Panc1 (cell line): ENCODE data around the gene AGRP. TPM values are rescaled to one million over a fixed set of nuclear protein-coding genes. Genes with fewer than 3 reads are reported as not detected.
A peak's percentile ranks its signal among the peaks of the same experiment; 100 is the strongest.

Experiments used
- ATAC-seq: fragments of 200-7000 bp; cut with Tn5 transposase; 2 replicates; pipeline ENCODE4 v1.9.1; 2020; ENCODE audit warnings: mild to moderate bottlenecking, moderate library complexity
- BruUV-seq: library from RNA; stranded (reverse); fragments of 400-500 nt; replicated peaks from 2 replicates; lab custom pipeline; 2021; lab: Mats Ljungman, UMichigan
- CTCF ChIA-PET: fragments of 300-600 bp; sonication (Branson Sonifier 250); formaldehyde crosslinking; loops from one replicate; lab custom pipeline; 2022; ENCODE audit warnings: antibody characterized with exemption; lab: Charles Lee
- POLR2A ChIA-PET: fragments of 300-600 bp; sonication (Branson Sonifier 250); formaldehyde crosslinking; loops from one replicate; lab custom pipeline; 2022; ENCODE audit warnings: antibody characterized with exemption; lab: Charles Lee
- DNase-seq: peaks from one replicate; pipeline ENCODE4 v3.0.0-alpha.2; 2010; ENCODE audit warnings: low read depth, low spot score
- H3K27ac ChIP-seq: 2 replicates; pipeline ENCODE4 v1.5.1; 2011; ENCODE audit warnings: mild to moderate bottlenecking, low read length, inconsistent platforms
- H3K27me3 ChIP-seq: fragments of 200-500 bp; sonication (Bioruptor generic); 2 replicates; pipeline ENCODE4 v1.6.0; 2014; ENCODE audit warnings: low read length, inconsistent platforms; ENCODE audit not compliant: control insufficient read depth, insufficient read depth
- H3K36me3 ChIP-seq: fragments of 200-500 bp; sonication (Bioruptor generic); 2 replicates; pipeline ENCODE4 v1.5.1; 2014; ENCODE audit warnings: inconsistent platforms, mild to moderate bottlenecking, low read length, moderate library complexity; ENCODE audit not compliant: control insufficient read depth, insufficient read depth
- H3K4me1 ChIP-seq: 2 replicates; pipeline ENCODE4 v1.5.1; 2011; ENCODE audit warnings: inconsistent platforms, mild to moderate bottlenecking, low read length, moderate library complexity; ENCODE audit not compliant: control insufficient read depth, insufficient read depth
- H3K4me3 ChIP-seq, 2 experiments: 2 replicates each; pipeline ENCODE4 v1.5.1; 2011 to 2012; ENCODE audit warnings: low read depth in 2 of 2, low read length in 2 of 2, mild to moderate bottlenecking in 2 of 2, inconsistent platforms in 1 of 2, moderate library complexity in 1 of 2
- H3K9me3 ChIP-seq: fragments of 200-500 bp; sonication (Bioruptor generic); 2 replicates; pipeline ENCODE4 v1.5.1; 2014; ENCODE audit warnings: low read depth, mild to moderate bottlenecking, inconsistent platforms, low read length, moderate library complexity; ENCODE audit not compliant: control insufficient read depth, insufficient read depth
- POLR2AphosphoS5 ChIP-seq: IDR thresholded peaks from 2 replicates; pipeline ENCODE4 v1.6.1; 2012; ENCODE audit warnings: mild to moderate bottlenecking, low read depth, low read length, moderate library complexity
- SIN3A ChIP-seq: IDR thresholded peaks from 2 replicates; pipeline ENCODE4 v1.6.1; 2012; ENCODE audit warnings: low read depth, mild to moderate bottlenecking, low read length, moderate library complexity, borderline replicate concordance; ENCODE audit not compliant: insufficient read depth
- TCF7L2 ChIP-seq: IDR thresholded peaks from 2 replicates; pipeline ENCODE4 v1.6.1; 2011; ENCODE audit warnings: mild to moderate bottlenecking, low read depth, low read length, inconsistent platforms
- in situ Hi-C: cut with HindIII; loops from 2 replicates; pipeline ENCODE4 v1.10.0; 2016; ENCODE audit warnings: low sequenced_read_pairs, low pct_unique_long_range_greater_than_20kb
- intact Hi-C: fragments of 100-400 bp; cut with micrococcal nuclease; formaldehyde crosslinking; loops from one replicate; pipeline ENCODE4 v1.10.0; 2022; ENCODE audit not compliant: unreplicated experiment
- total RNA-seq: library from RNA; stranded (reverse); gene quantifications from one replicate; pipeline ENCODE4 v1.2.1, GENCODE V29; 2021; ENCODE audit not compliant: unreplicated experiment
- TF ChIP-seq, protein P1 (sequence below): fragments of 450-650 bp; IDR thresholded peaks from 2 replicates; pipeline ENCODE4 v1.5.1; 2017; ENCODE audit warnings: mild to moderate bottlenecking
- TF ChIP-seq, protein P2 (sequence below), 2 experiments: IDR thresholded peaks; 2 replicates each; pipeline ENCODE4 v1.6.1; 2011 to 2012; ENCODE audit warnings: low read depth in 2 of 2, control low read depth in 1 of 2, low read length in 1 of 2, mild to moderate bottlenecking in 1 of 2, moderate library complexity in 1 of 2; ENCODE audit not compliant: insufficient read depth in 1 of 2

The AGRP gene
- total RNA-seq, 1 experiment from 2014 or later, result not detected

DNA sequence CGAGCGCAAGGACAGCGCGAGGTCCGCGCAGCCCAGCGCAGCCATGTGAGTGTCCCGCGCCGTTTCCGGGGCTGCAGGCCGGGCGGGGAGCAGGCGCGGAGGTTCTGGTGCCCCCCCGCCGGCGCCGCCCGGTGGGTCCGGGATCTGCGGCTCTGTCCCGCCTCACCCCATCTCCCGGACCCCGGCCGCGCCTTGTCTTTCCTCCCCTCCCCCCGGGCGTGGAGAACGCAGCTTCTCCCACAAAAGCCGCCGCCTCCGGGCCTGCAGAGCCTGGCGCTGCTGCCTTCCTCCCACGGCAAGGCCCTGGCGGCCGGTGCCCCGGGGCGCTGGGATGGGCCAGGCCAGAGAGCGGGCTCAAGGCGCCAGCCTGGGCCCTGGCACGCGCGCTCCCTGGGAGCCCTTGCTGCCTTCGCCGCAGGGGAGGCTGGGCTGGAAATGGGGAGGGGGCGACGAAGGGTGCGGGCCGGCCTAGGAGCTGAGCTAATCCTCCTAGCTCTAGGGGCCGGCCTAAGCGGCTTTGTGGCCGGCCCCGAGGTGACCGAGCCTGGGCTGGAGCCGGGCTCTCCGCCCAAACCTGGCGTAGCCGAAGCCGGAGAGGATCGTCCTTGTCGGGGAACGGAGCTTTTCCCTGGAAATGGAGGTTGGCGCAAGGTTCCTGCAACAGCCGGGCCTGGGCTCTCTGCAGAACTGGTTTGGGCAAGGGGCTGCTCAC, 45.7 kb upstream of the AGRP start:
- DNase-seq (no peak), ATAC-seq (peak; percentile 48)
- TF ChIP-seq, protein P1, sequence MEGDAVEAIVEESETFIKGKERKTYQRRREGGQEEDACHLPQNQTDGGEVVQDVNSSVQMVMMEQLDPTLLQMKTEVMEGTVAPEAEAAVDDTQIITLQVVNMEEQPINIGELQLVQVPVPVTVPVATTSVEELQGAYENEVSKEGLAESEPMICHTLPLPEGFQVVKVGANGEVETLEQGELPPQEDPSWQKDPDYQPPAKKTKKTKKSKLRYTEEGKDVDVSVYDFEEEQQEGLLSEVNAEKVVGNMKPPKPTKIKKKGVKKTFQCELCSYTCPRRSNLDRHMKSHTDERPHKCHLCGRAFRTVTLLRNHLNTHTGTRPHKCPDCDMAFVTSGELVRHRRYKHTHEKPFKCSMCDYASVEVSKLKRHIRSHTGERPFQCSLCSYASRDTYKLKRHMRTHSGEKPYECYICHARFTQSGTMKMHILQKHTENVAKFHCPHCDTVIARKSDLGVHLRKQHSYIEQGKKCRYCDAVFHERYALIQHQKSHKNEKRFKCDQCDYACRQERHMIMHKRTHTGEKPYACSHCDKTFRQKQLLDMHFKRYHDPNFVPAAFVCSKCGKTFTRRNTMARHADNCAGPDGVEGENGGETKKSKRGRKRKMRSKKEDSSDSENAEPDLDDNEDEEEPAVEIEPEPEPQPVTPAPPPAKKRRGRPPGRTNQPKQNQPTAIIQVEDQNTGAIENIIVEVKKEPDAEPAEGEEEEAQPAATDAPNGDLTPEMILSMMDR, result no peak
- TF ChIP-seq POLR2AphosphoS5, result no peak
- no peak for TF ChIP-seq TCF7L2
- TF ChIP-seq, protein P2, sequence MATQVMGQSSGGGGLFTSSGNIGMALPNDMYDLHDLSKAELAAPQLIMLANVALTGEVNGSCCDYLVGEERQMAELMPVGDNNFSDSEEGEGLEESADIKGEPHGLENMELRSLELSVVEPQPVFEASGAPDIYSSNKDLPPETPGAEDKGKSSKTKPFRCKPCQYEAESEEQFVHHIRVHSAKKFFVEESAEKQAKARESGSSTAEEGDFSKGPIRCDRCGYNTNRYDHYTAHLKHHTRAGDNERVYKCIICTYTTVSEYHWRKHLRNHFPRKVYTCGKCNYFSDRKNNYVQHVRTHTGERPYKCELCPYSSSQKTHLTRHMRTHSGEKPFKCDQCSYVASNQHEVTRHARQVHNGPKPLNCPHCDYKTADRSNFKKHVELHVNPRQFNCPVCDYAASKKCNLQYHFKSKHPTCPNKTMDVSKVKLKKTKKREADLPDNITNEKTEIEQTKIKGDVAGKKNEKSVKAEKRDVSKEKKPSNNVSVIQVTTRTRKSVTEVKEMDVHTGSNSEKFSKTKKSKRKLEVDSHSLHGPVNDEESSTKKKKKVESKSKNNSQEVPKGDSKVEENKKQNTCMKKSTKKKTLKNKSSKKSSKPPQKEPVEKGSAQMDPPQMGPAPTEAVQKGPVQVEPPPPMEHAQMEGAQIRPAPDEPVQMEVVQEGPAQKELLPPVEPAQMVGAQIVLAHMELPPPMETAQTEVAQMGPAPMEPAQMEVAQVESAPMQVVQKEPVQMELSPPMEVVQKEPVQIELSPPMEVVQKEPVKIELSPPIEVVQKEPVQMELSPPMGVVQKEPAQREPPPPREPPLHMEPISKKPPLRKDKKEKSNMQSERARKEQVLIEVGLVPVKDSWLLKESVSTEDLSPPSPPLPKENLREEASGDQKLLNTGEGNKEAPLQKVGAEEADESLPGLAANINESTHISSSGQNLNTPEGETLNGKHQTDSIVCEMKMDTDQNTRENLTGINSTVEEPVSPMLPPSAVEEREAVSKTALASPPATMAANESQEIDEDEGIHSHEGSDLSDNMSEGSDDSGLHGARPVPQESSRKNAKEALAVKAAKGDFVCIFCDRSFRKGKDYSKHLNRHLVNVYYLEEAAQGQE (IDR thresholded peaks at IDR 0.05; ENCODE audit: insufficient read depth in 1 of 2, low read depth in 2 of 2, low read length in 1 of 2), result no peak
- TF ChIP-seq SIN3A, result no peak
- intact Hi-C loops, result no loop called here
- Histone ChIP-seq H3K4me3 (peak overlapping the region; percentile 69 to 79), H3K27me3 (no peaks in the 10 kb centered on the region), H3K36me3 (no peaks in the 10 kb centered on the region; the same call in 1 of the 2 replicates), H3K27ac (peak overlapping the region; percentile 89), H3K9me3 (no peaks in the 10 kb centered on the region), H3K4me1 (peaks cover 19% of the 10 kb centered on the region)
- CTCF ChIA-PET, result no interaction called here
- POLR2A ChIA-PET, result interaction anchor here (0.6 kb wide), 1 partner anchor 24 kb away, joined by 7 read pairs; no protein-coding TSS in a partner anchor
- BruUV-seq, result no TSS peak
- in situ Hi-C loops, result no loop called here

DNA sequence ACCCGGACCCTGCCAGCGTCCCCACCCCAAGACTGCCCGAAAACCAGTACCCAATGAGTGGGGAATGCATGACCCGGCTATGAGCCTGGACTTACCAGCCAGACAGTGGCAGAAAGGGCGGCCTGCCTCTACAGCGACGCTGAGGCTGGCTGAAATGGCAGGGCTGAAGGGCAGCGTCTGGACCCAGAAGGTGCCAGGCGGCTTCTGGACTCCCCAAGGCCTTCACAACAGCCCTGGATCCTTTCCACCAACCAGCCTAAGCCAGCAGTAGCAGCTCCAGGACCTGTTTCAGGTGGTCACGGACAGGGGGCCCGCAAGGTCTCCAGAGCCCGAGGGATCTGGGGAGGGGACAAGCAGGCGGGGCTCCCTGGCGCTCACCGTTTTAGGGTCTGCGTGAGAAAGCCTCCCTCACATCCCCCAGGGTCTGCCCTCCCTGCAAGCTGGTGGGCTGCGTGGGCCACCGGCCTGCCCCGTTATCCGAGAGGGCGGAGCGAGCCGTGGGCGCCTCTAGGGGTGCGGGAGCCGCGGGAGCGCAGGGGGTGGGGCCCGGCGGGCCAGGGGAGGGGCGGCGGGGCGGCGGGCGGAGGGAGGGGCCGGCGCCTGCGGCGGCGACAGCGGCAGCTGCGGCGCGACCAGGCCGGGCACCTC, 45.0 kb upstream of the AGRP start, which contains the start of gene RIPOR1:
Gene RIPOR1, plus strand, starts transcription at position 608 of the 648 bp plus-strand sequence. CDS start 9,618 bp downstream, outside the sequence.
- ATAC-seq, result peak; percentile 80
- in situ Hi-C loops, result no loop called here
- TF ChIP-seq, protein P1, result no peak
- TF ChIP-seq, protein P2 (IDR thresholded peaks at IDR 0.05; ENCODE audit: insufficient read depth in 1 of 2, low read depth in 2 of 2, low read length in 1 of 2), result no peak
- no peak for TF ChIP-seq SIN3A
- no peak for TF ChIP-seq TCF7L2
- DNase-seq, result no peak
- no peaks in the 10 kb centered on the region for H3K9me3 ChIP-seq
- no TSS peak for BruUV-seq
- ChIA-PET POLR2A (interaction anchor here (0.7 kb wide), 1 partner anchor 25 kb away, joined by 4 read pairs; no protein-coding TSS in a partner anchor), CTCF (no interaction called here)
- intact Hi-C loops, result no loop called here
- no peaks in the 10 kb centered on the region; the same call in 1 of the 2 replicates for H3K36me3 ChIP-seq
- H3K27ac ChIP-seq, result peak within 1 kb of the TSS; percentile 89
- H3K4me1 ChIP-seq, result peaks cover 19% of the 10 kb centered on the region
- peak within 1 kb of the TSS; percentile 69 to 79 for H3K4me3 ChIP-seq
- H3K27me3 ChIP-seq, result no peaks in the 10 kb centered on the region
